A549 (cell line): ENCODE measurements around the gene SALL3. TPM values are rescaled to one million over a fixed set of nuclear protein-coding genes. Genes with fewer than 3 reads are reported as not detected.

ENCODE experiments used
- ATAC-seq, 2 experiments: fragments of 200-7000 bp in 1 of 2; fragments of >200 bp in 1 of 2; cut with Nextera tagmentation in 1 of 2; cut with Tn5 transposase in 1 of 2; 3 replicates each; pipeline versions ENCODE4 v1.8.0 to v1.9.1; 2018 to 2020; ENCODE audit warnings: mild to moderate bottlenecking in 1 of 2, moderate library complexity in 1 of 2
- CTCF ChIA-PET: fragments of 300-600 bp; sonication (Branson Sonifier 250); formaldehyde crosslinking; extraction: SDS; loops from one replicate; lab custom pipeline; 2021; ENCODE audit warnings: antibody characterized with exemption, inconsistent platforms; lab: Yijun Ruan, JAX
- POLR2A ChIA-PET: fragments of 350-600 bp; formaldehyde crosslinking; extraction: SDS; loops from one replicate; lab custom pipeline; 2021; ENCODE audit warnings: antibody characterized with exemption, inconsistent platforms; lab: Yijun Ruan, JAX
- DNase-seq, 2 experiments: peaks; one replicate each; pipeline versions ENCODE4 v3.0.0 to v3.0.0-alpha.2; 2011 to 2016; ENCODE audit warnings: low read depth in 1 of 2, low spot score in 1 of 2
- FAIRE-seq: peaks from 2 replicates; lab custom pipeline; 2011; peaks lifted over from hg19 to GRCh38; lab: Jason Lieb, UNC
- H3K27ac ChIP-seq, 2 experiments: fragments of >200 bp; sonication (Bioruptor Twin); formaldehyde crosslinking; 3 replicates each; pipeline ENCODE4 v1.5.1; 2016 to 2017
- H3K4me1 ChIP-seq: fragments of >200 bp; sonication (Bioruptor Twin); formaldehyde crosslinking; 3 replicates; pipeline ENCODE4 v1.6.1; 2016
- H3K4me2 ChIP-seq: fragments of >200 bp; sonication (Bioruptor Twin); formaldehyde crosslinking; 3 replicates; pipeline ENCODE4 v1.6.1; 2016
- H3K4me3 ChIP-seq: fragments of >200 bp; sonication (Bioruptor Twin); formaldehyde crosslinking; 3 replicates; pipeline ENCODE4 v1.5.1; 2016
- H3K9me3 ChIP-seq: fragments of >200 bp; sonication (Bioruptor Twin); formaldehyde crosslinking; 3 replicates; pipeline ENCODE4 v1.6.1; 2016
- BHLHE40 ChIP-seq: IDR thresholded peaks from 2 replicates; pipeline ENCODE4 v1.6.1; 2012; ENCODE audit warnings: low read depth, low read length, inconsistent platforms
- CBX2 ChIP-seq: fragments of 200-600 bp; sonication (generic); IDR thresholded peaks from 2 replicates; pipeline ENCODE4 v1.6.1; 2016; ENCODE audit warnings: low read depth, mild to moderate bottlenecking, borderline replicate concordance
- CEBPB ChIP-seq, 2 experiments: fragments of >200 bp in 1 of 2; sonication (Bioruptor Twin) in 1 of 2; formaldehyde crosslinking in 1 of 2; IDR thresholded peaks; 2 replicates each; pipeline ENCODE4 v1.6.1; 2012 to 2016
- CHD4 ChIP-seq: fragments of 200-600 bp; sonication (generic); IDR thresholded peaks from 2 replicates; pipeline ENCODE4 v1.6.1; 2016; ENCODE audit warnings: antibody characterized with exemption, mild to moderate bottlenecking, borderline replicate concordance
- EHMT2 ChIP-seq: fragments of 200-600 bp; sonication (generic); IDR thresholded peaks from 2 replicates; pipeline ENCODE4 v1.6.1; 2016; ENCODE audit warnings: antibody characterized with exemption, low read depth, mild to moderate bottlenecking, moderate library complexity
- EP300 ChIP-seq, 2 experiments: fragments of >200 bp; sonication (Bioruptor Twin); formaldehyde crosslinking; IDR thresholded peaks; 2 replicates in 1 of 2; 3 replicates in 1 of 2; pipeline ENCODE4 v1.6.1; 2016 to 2017
- ESRRA ChIP-seq: fragments of 150-350 bp; IDR thresholded peaks from 2 replicates; pipeline ENCODE4 v1.6.1; 2014; ENCODE audit warnings: mild to moderate bottlenecking, low read length, borderline replicate concordance
- FOSB ChIP-seq: fragments of 250-450 bp; sonication (Bioruptor Pico); IDR thresholded peaks from 2 replicates; pipeline ENCODE4 v1.5.0; 2020; ENCODE audit warnings: mild to moderate bottlenecking, moderate library complexity
- FOXS1 ChIP-seq: fragments of 250-450 bp; sonication (Bioruptor Pico); IDR thresholded peaks from 2 replicates; pipeline ENCODE4 v1.5.0; 2020; ENCODE audit warnings: mild to moderate bottlenecking, moderate library complexity
- GATA3 ChIP-seq: IDR thresholded peaks from 2 replicates; pipeline ENCODE4 v1.6.1; 2012; ENCODE audit warnings: borderline replicate concordance
- HOXA7 ChIP-seq: fragments of 250-450 bp; sonication (Bioruptor Pico); IDR thresholded peaks from 2 replicates; pipeline ENCODE4 v1.5.0; 2020; ENCODE audit warnings: mild to moderate bottlenecking, moderate library complexity
- HOXB13 ChIP-seq: fragments of 250-450 bp; sonication (Bioruptor Pico); IDR thresholded peaks from 2 replicates; pipeline ENCODE4 v1.5.0; 2020; ENCODE audit warnings: low read depth, mild to moderate bottlenecking, moderate library complexity
- JUNB ChIP-seq: fragments of >200 bp; sonication (Bioruptor Twin); formaldehyde crosslinking; IDR thresholded peaks from 2 replicates; pipeline ENCODE4 v1.6.1; 2016
- MAFK ChIP-seq: fragments of 450-650 bp; IDR thresholded peaks from 2 replicates; pipeline ENCODE4 v1.6.1; 2014; ENCODE audit not compliant: partially characterized antibody
- MYC ChIP-seq: IDR thresholded peaks from 2 replicates; pipeline ENCODE4 v1.6.1; 2012; ENCODE audit warnings: mild to moderate bottlenecking, inconsistent platforms, low read length, improper control_type of control experiment, borderline replicate concordance
- PHF8 ChIP-seq: fragments of 200-600 bp; sonication (generic); IDR thresholded peaks from 2 replicates; pipeline ENCODE4 v1.6.1; 2016; ENCODE audit warnings: low read depth, mild to moderate bottlenecking, antibody characterized with exemption, moderate library complexity, borderline replicate concordance
- POLR2A ChIP-seq: IDR thresholded peaks from 2 replicates; pipeline ENCODE4 v1.6.1; 2012; ENCODE audit warnings: mild to moderate bottlenecking, low read length
- RCOR1 ChIP-seq: fragments of 150-350 bp; IDR thresholded peaks from 2 replicates; pipeline ENCODE4 v1.6.1; 2014; ENCODE audit warnings: antibody characterized with exemption, low read length, low read depth
- RNF2 ChIP-seq: fragments of 200-600 bp; sonication (generic); IDR thresholded peaks from 2 replicates; pipeline ENCODE4 v1.6.1; 2016; ENCODE audit warnings: low read depth, mild to moderate bottlenecking, antibody characterized with exemption, moderate library complexity, borderline replicate concordance
- SREBF2 ChIP-seq: fragments of 450-650 bp; IDR thresholded peaks from 2 replicates; pipeline ENCODE4 v1.6.1; 2014; ENCODE audit warnings: mild to moderate bottlenecking, moderate library complexity
- TFCP2L1 ChIP-seq: fragments of 250-450 bp; sonication (Bioruptor Pico); IDR thresholded peaks from 2 replicates; pipeline ENCODE4 v1.5.0; 2021; ENCODE audit warnings: mild to moderate bottlenecking
- TP53 ChIP-seq: fragments of 250-450 bp; sonication (Bioruptor Pico); IDR thresholded peaks from 2 replicates; pipeline ENCODE4 v1.5.0; 2021; ENCODE audit warnings: mild to moderate bottlenecking, moderate library complexity
- USF2 ChIP-seq: fragments of 450-650 bp; IDR thresholded peaks from 2 replicates; pipeline ENCODE4 v1.6.1; 2014; ENCODE audit warnings: antibody characterized with exemption
- ZFP36 ChIP-seq: fragments of 450-650 bp; IDR thresholded peaks from 2 replicates; pipeline ENCODE4 v1.6.1; 2014; ENCODE audit warnings: borderline replicate concordance; ENCODE audit not compliant: partially characterized antibody
- WGBS: methylation state at CpG from one replicate; pipeline ENCODE4 v1.1.6; 2017; ENCODE audit errors: missing lambda C conversion rate; 5-methylcytosine and 5-hydroxymethylcytosine counted together
- polyA plus RNA-seq, 4 experiments: library from polyadenylated mRNA; depleted of rRNA in 3 of 4; stranded (reverse); fragments of >200 nt; fragmentation: RNase III in 1 of 4; extraction: RNeasy Plus Mini Kit Qiagen cat#74134 plus additional on column Dnase treatment in 1 of 4; gene quantifications; 2 replicates in 3 of 4; 3 replicates in 1 of 4; pipeline ENCODE4 v1.2.3, GENCODE V29; 2011 to 2017
- TF ChIP-seq, protein P1 (sequence below): IDR thresholded peaks from 2 replicates; pipeline ENCODE4 v1.6.1; 2012

Gene SALL3
- polyA plus RNA-seq, 2 of the 4 experiments (the other 2 are of a cell fraction), result not detected

DNA sequence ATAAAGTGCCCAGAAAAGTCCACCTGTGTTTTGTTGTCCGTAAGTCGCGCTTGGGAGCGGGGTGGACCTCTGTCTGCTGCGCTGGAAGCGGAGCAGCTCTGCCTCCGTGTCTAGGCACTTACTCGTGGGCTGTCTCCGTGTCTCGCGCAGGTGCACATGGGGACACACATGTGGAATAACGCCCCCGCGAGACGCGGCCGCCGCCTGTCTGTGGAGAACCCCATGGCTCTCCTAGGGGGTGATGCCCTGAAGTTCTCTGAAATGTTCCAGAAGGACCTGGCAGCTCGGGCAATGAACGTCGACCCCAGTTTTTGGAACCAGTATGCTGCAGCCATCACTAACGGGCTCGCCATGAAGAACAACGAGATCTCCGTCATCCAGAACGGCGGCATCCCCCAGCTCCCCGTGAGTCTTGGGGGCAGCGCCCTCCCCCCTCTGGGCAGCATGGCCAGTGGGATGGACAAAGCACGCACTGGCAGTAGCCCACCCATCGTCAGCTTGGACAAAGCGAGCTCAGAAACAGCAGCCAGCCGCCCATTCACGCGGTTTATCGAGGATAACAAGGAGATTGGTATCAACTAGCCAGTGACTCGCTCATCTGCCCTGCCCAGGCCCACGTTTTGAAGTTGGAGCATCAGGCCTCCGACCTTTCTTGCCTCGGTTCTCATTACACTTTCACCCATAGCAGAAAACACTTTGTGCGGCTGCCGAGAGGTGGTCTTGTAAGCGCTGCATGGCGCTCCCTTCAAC lies 17.3 kb downstream of the SALL3 start:
- DNase-seq (no peak), FAIRE-seq (no peak), ATAC-seq (no peak)
- TF ChIP-seq MYC, result no peak
- TF ChIP-seq JUNB, result no peak
- TF ChIP-seq MAFK, result no peak
- TF ChIP-seq ESRRA, result no peak
- no peak for TF ChIP-seq RNF2
- TF ChIP-seq HOXA7, result no peak
- TF ChIP-seq TP53 (CRISPR knock-in tag), result no peak
- TF ChIP-seq RCOR1, result no peak
- no peak for TF ChIP-seq CHD4
- TF ChIP-seq EHMT2, result no peak
- no peak for TF ChIP-seq SREBF2
- TF ChIP-seq CEBPB (IDR thresholded peaks at IDR 0.05), result no peak
- TF ChIP-seq FOSB (CRISPR knock-in tag), result no peak
- TF ChIP-seq FOXS1 (CRISPR knock-in tag), result no peak
- TF ChIP-seq BHLHE40, result no peak
- no peak for TF ChIP-seq PHF8
- H3K4me1 ChIP-seq, result no peaks in the 10 kb centered on the region
- WGBS, result 70% methylated on average over 28 of the region's 44 CpGs
- ChIA-PET POLR2A (no interaction called here), CTCF (no interaction called here)
- no peak overlapping the region for H3K4me3 ChIP-seq
- H3K27ac ChIP-seq, result no peak overlapping the region
- no peak overlapping the region for H3K4me2 ChIP-seq
- H3K9me3 ChIP-seq, result no peaks in the 10 kb centered on the region

DNA sequence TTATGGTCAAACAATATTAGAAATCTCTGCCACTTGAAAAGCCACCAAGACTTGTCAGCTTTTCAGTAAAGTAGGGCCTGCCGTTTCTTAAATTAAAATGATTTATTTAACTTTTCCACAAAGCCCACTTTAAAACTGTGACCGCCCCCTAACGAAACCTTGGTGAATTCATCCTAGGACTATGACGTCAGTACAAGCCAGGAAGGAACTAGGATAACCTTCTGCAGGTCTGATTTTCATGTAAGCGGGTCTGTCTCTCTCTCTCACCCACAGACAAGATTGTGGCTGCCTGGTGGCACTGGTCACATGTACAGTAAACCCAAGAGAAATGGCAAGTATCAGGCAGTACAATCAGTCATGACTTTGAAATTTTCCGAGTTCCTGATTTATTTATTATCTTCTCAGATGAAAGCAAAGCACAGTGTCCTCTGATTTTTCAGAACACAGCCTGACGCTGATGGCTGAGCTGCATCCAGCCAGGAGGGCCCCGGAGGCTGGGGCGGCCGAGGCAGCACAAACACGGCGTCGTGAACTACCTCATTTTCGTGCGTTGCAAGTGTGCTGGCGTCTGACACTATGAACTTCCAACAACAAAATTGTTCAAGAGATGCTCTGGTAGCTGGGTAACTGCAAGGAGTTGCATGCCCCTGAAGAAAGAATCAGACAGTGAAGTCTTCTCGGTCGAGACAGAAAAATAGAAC lies 18.9 kb downstream of the SALL3 start:
- H3K4me3 ChIP-seq, result no peak overlapping the region
- FAIRE-seq, result no peak
- WGBS, result 53% methylated on average over 16 of the region's 18 CpGs
- TF ChIP-seq HOXB13 (CRISPR knock-in tag), result no peak
- TF ChIP-seq, all 56 proteins: peak for 0
- CTCF ChIA-PET, result interaction anchor here (1.3 kb wide), 1 partner anchor 12 kb away, joined by 4 read pairs; no protein-coding TSS in a partner anchor
- ATAC-seq (no peak), DNase-seq (no peak)
- no peaks in the 10 kb centered on the region for H3K9me3 ChIP-seq
- no peak overlapping the region for H3K27ac ChIP-seq
- no peaks in the 10 kb centered on the region for H3K4me1 ChIP-seq
- no peak overlapping the region for H3K4me2 ChIP-seq
- POLR2A ChIA-PET, result no interaction called here

DNA sequence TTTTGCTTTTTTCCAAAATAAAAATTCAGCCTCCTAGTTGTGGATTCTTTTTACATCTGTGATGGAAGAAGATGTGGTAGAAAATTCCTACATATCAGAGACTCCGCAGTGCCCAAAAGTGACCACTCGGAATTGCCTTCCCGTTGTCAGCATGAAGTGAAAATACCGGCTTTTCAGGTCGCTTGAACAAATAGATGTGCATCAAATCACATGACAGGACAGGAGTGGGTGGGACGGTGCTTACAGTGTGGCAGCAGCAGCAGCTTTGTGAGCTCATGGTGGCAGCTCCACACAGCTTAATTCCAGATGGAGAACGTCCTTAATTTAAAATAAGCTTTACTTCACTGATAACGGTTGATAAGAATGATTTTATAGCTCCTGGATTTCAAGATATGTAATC lies 20.3 kb downstream of the SALL3 start:
- no peak for DNase-seq
- no peak for FAIRE-seq
- no peaks in the 10 kb centered on the region for H3K9me3 ChIP-seq
- TF ChIP-seq EP300 (IDR thresholded peaks at IDR 0.05) (no peak), USF2 (no peak), TFCP2L1 (no peak), HOXA7 (no peak), GATA3 (no peak), BHLHE40 (no peak), PHF8 (no peak), POLR2A (no peak), ZFP36 (no peak), JUNB (no peak), CBX2 (no peak), FOXS1 (CRISPR knock-in tag) (no peak)
- TF ChIP-seq, protein P1, sequence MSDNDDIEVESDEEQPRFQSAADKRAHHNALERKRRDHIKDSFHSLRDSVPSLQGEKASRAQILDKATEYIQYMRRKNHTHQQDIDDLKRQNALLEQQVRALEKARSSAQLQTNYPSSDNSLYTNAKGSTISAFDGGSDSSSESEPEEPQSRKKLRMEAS, result no peak
- TF ChIP-seq, all 56 proteins: peak for 0
- 9% methylated on average over 8 of the region's 8 CpGs for WGBS
- ATAC-seq, result no peak
- ChIA-PET CTCF (interaction anchor here (1.3 kb wide), 1 partner anchor 14 kb away, joined by 4 read pairs; no protein-coding TSS in a partner anchor), POLR2A (no interaction called here)
- Histone ChIP-seq H3K27ac (no peak overlapping the region), H3K4me3 (no peak overlapping the region), H3K4me2 (no peak overlapping the region), H3K4me1 (no peaks in the 10 kb centered on the region)
